GM12878 (cell line): ENCODE measurements around the gene ANKRD13D. TPM values are rescaled to one million over a fixed set of nuclear protein-coding genes. Genes with fewer than 3 reads are reported as not detected.

Experiments
- ATAC-seq: fragments of 200-7000 bp; cut with Tn5 transposase; 3 replicates; pipeline ENCODE4 v1.9.1; 2020; ENCODE audit warnings: mild to moderate bottlenecking, moderate library complexity
- BruUV-seq: library from RNA; stranded (reverse); fragments of 400-500 nt; replicated peaks from 2 replicates; lab custom pipeline; 2021; lab: Mats Ljungman, UMichigan
- CTCF ChIA-PET: fragments of 300-600 bp; sonication (Branson Sonifier 250); formaldehyde crosslinking; extraction: SDS; loops from one replicate; lab custom pipeline; 2021; ENCODE audit warnings: inconsistent platforms; lab: Yijun Ruan, JAX
- POLR2A ChIA-PET: fragments of 350-600 bp; formaldehyde crosslinking; extraction: SDS; loops from one replicate; lab custom pipeline; 2021; ENCODE audit warnings: inconsistent platforms; lab: Charles Lee
- RAD21 ChIA-PET: fragments of 300-600 bp; sonication (Branson Sonifier 250); formaldehyde crosslinking; loops from one replicate; lab custom pipeline; 2023; ENCODE audit warnings: antibody characterized with exemption; ENCODE audit not compliant: unreplicated experiment; lab: Charles Lee
- SMC1A ChIA-PET: fragments of 300-600 bp; sonication (Branson Sonifier 250); formaldehyde crosslinking; loops from one replicate; lab custom pipeline; 2023; ENCODE audit not compliant: unreplicated experiment, uncharacterized antibody; lab: Charles Lee
- DNase-seq: peaks from one replicate; pipeline ENCODE4 v3.0.0-alpha.2; 2011; ENCODE audit warnings: low read depth, low spot score
- FAIRE-seq: peaks from 3 replicates; lab custom pipeline; 2011; peaks lifted over from hg19 to GRCh38; lab: Jason Lieb, UNC
- H2AFZ ChIP-seq: 2 replicates; pipeline ENCODE4 v1.6.0; 2011; ENCODE audit warnings: low read depth, low read length, control low read depth; ENCODE audit not compliant: control insufficient read depth
- H3K27ac ChIP-seq: 2 replicates; pipeline ENCODE4 v1.5.1; 2011; ENCODE audit warnings: control low read depth; ENCODE audit not compliant: control insufficient read depth, insufficient read depth
- H3K27me3 ChIP-seq, 2 experiments: replicated peaks in 1 of 2; 2 replicates each; pipeline versions ENCODE4 v1.6.0 to v1.6.1; 2011; ENCODE audit warnings: low read length in 1 of 2; ENCODE audit not compliant: control insufficient read depth in 2 of 2, insufficient read depth in 2 of 2
- H3K36me3 ChIP-seq, 2 experiments: 2 replicates each; pipeline ENCODE4 v1.5.1; 2011; ENCODE audit warnings: low read length in 1 of 2; ENCODE audit not compliant: control insufficient read depth in 2 of 2, insufficient read depth in 2 of 2
- H3K4me1 ChIP-seq: 2 replicates; pipeline ENCODE4 v1.6.1; 2011; ENCODE audit warnings: mild to moderate bottlenecking, low read length, moderate library complexity, mixed read lengths; ENCODE audit not compliant: control insufficient read depth, insufficient read depth
- H3K4me2 ChIP-seq: 2 replicates; pipeline ENCODE4 v1.6.0; 2011; ENCODE audit warnings: control low read depth; ENCODE audit not compliant: control insufficient read depth, insufficient read depth
- H3K4me3 ChIP-seq: fragments of 200-600 bp; sonication (generic); 2 replicates; pipeline ENCODE4 v1.5.1; 2016
- H3K79me2 ChIP-seq: 2 replicates; pipeline ENCODE4 v1.6.0; 2011; ENCODE audit warnings: low read length; ENCODE audit not compliant: control insufficient read depth, insufficient read depth
- H3K9ac ChIP-seq: 2 replicates; pipeline ENCODE4 v1.8.0; 2011; ENCODE audit warnings: low read length, control low read depth, mixed read lengths; ENCODE audit not compliant: control insufficient read depth, insufficient read depth
- H3K9me3 ChIP-seq: replicated peaks from 3 replicates; pipeline ENCODE4 v1.5.1; 2011; ENCODE audit warnings: mild to moderate bottlenecking, low read length; ENCODE audit not compliant: control insufficient read depth, insufficient read depth
- H4K20me1 ChIP-seq: 2 replicates; pipeline ENCODE4 v1.6.0; 2011; ENCODE audit not compliant: control insufficient read depth, insufficient read depth
- PRDM15 ChIP-seq: fragments of 450-650 bp; formaldehyde crosslinking; IDR thresholded peaks from 2 replicates; pipeline ENCODE4 v1.4.0; 2020; ENCODE audit warnings: mild to moderate bottlenecking, moderate library complexity
- RCOR1 ChIP-seq: conservative IDR thresholded peaks from 2 replicates; pipeline ENCODE4 v1.6.1; 2012; ENCODE audit warnings: low read depth, low read length, improper control_type of control experiment
- WGBS: methylation state at CpG from one replicate; pipeline ENCODE4 v1.1.6; 2016; ENCODE audit warnings: low lambda C conversion rate; ENCODE audit not compliant: insufficient replicate concordance, insufficient coverage; ENCODE audit errors: missing lambda C conversion rate; 5-methylcytosine and 5-hydroxymethylcytosine counted together
- in situ Hi-C: fragments of 300-500 bp; cut with MboI; formaldehyde crosslinking; loops from 9 replicates; pipeline ENCODE4 v1.14.3; 2018; ENCODE audit warnings: mixed read lengths
- intact Hi-C: fragments of 100-400 bp; cut with micrococcal nuclease; formaldehyde crosslinking; loops from one replicate; pipeline ENCODE4 v1.14.2; 2022; ENCODE audit not compliant: unreplicated experiment
- polyA plus RNA-seq, 11 experiments: library from polyadenylated mRNA; depleted of rRNA in 4 of 11; unstranded in 6 of 11; stranded (reverse) in 5 of 11; fragments of >200 nt; fragmentation: Nextera tagmentation in 4 of 11; fragmentation: Illumina TruSeq in 1 of 11; extraction: Ambion mirVana in 4 of 11; extraction: Trizol in 1 of 11; gene quantifications; 1 replicate in 1 of 11; 2 replicates in 10 of 11; pipeline versions ENCODE4 v1.2.1 to v1.2.3, GENCODE V29; 2011 to 2016; ENCODE audit warnings: inconsistent platforms in 2 of 11, missing spikeins in 2 of 11, low read depth in 1 of 11
- total RNA-seq, 4 experiments: library from RNA; depleted of rRNA in 3 of 4; stranded (reverse); fragments of >200 nt in 3 of 4; fragmentation: Illumina TruSeq in 1 of 4; extraction: Trizol in 1 of 4; gene quantifications; 2 replicates each; pipeline versions ENCODE4 v1.2.1 to v1.2.3, GENCODE V29; 2013 to 2021

Gene ANKRD13D
- total and polyA plus RNA-seq, 10 of the 15 experiments (the other 5 are each of a cell fraction or from before 2014, with no cell fraction given) = 2.0 to 56.2 (median 21.4) TPM

DNA sequence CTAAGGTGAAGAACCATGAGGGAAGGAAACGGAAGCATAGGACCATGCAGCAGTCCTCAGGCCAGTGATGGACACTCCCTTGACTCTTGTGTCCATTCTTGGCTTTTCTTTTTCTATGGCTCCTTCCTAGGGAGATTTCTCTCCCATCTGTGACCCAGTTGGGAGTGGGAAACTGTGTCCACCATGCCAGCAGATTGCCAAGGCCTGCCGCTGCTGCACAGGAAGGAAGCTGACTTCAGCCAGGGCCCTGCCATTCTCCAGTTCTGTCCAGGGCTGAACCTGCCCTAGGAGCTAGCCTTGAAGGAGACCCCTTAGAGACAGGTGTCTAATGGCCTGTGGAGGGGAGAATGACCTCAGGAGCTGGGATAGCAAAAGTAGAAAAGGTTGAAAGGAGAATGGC is 31.6 kb downstream of the ANKRD13D start:
- WGBS = 77% methylated on average over 2 of the region's 2 CpGs
- BruUV-seq = no TSS peak
- Histone ChIP-seq H3K4me2 (no peak overlapping the region), H3K9me3 (no peaks in the 10 kb centered on the region), H3K27ac (no peak overlapping the region), H2AFZ (no peak overlapping the region), H4K20me1 (no peaks in the 10 kb centered on the region), H3K4me3 (no peak overlapping the region), H3K9ac (no peak overlapping the region), H3K79me2 (no peaks in the 10 kb centered on the region), H3K36me3 (no peaks in the 10 kb centered on the region), H3K27me3 (no peaks in the 10 kb centered on the region), H3K4me1 (peaks cover 3% of the 10 kb centered on the region)
- TF ChIP-seq RCOR1 (no peak), PRDM15 (CRISPR knock-in tag) (no peak)
- ChIA-PET CTCF (interaction anchor here (0.5 to 12.1 kb wide), 7 partner anchors 24 to 371 kb away, joined by 3 to 151 read pairs (median 35); partner anchors contain the start of gene POLD4), POLR2A (interaction anchor here (0.9 to 2.8 kb wide), 4 partner anchors 24 to 33 kb away, joined by 3 to 10 read pairs (median 4); partner anchors contain the start of gene POLD4), RAD21 (interaction anchor here (0.7 to 7.8 kb wide), 5 partner anchors 26 to 61 kb away, joined by 3 to 75 read pairs (median 4); partner anchors contain the start of genes CLCF1 and POLD4), SMC1A (interaction anchor here (0.5 to 7.6 kb wide), 10 partner anchors 10 to 552 kb away, joined by 3 to 82 read pairs (median 5); partner anchors contain the start of gene POLD4)
- in situ Hi-C loops (no loop called here), intact Hi-C loops (no loop called here)
- ATAC-seq (no peak), DNase-seq (no peak), FAIRE-seq (no peak)
